ENCODE measurements around the gene CNIH2.
"Not testable (repeated sequence)": the region's sequence is repeated elsewhere in the genome, so short reads cannot be mapped to it uniquely, and the experiment has no call there.

Gene CNIH2

GRCh38 chr11:66316849-66317251, 38.9 kb downstream of the CNIH2 start, which contains the start of gene CD248:
CD248 (minus strand) TSS chr11:66317044; CDS start chr11:66317027, 17 bp downstream.
- no peak for DNase-seq

- DNase-seq, result no peak
Measured at GRCh38 chr11:66317322-66317722, 39.3 kb downstream of the CNIH2 start.

- no peak for DNase-seq
Measured at GRCh38 chr11:66317723-66318599, 40.0 kb downstream of the CNIH2 start.

GRCh38 chr11:66318600-66318970, 40.6 kb downstream of the CNIH2 start:
- DNase-seq, result no peak

GRCh38 chr11:66320289-66320688, 42.3 kb downstream of the CNIH2 start:
- not testable (repeated sequence) for DNase-seq

GRCh38 chr11:66320748-66321147, 42.8 kb downstream of the CNIH2 start:
- not testable (repeated sequence) for DNase-seq

GRCh38 chr11:66321606-66322005, 43.6 kb downstream of the CNIH2 start:
- no peak for DNase-seq

GRCh38 chr11:66322732-66323427, 44.9 kb downstream of the CNIH2 start:
- DNase-seq, result no peak

GRCh38 chr11:66323684-66324083, 45.7 kb downstream of the CNIH2 start:
- no peak for DNase-seq

GRCh38 chr11:66324664-66325063, 46.7 kb downstream of the CNIH2 start:
- DNase-seq, result no peak

GRCh38 chr11:66325263-66325671, 47.3 kb downstream of the CNIH2 start:
- DNase-seq, result no peak

GRCh38 chr11:66326261-66327111, 48.5 kb downstream of the CNIH2 start:
- no peak for DNase-seq

GRCh38 chr11:66327171-66328030, 49.4 kb downstream of the CNIH2 start:
- no peak for DNase-seq

GRCh38 chr11:66328031-66328301, 50.0 kb downstream of the CNIH2 start:
- DNase-seq, result no peak

GRCh38 chr11:66328302-66329144, 50.5 kb downstream of the CNIH2 start:
- DNase-seq, result peak; percentile 51

- no peak for DNase-seq
Measured at GRCh38 chr11:66329165-66329673, 51.2 kb downstream of the CNIH2 start.

GRCh38 chr11:66330931-66331330, 53.0 kb downstream of the CNIH2 start:
- no peak for DNase-seq

GRCh38 chr11:66331542-66332370, 53.8 kb downstream of the CNIH2 start:
- DNase-seq, result no peak

- no peak for DNase-seq
Measured at GRCh38 chr11:66332371-66333219, 54.6 kb downstream of the CNIH2 start.

All from NCI-H774 (cell line).